ENCODE results near the gene TMEM17. TPM values are rescaled to one million over a fixed set of nuclear protein-coding genes. Genes with fewer than 3 reads are reported as not detected.

The TMEM17 gene
- total RNA-seq, 1 donor from 2014 or later = 0.91 TPM

GRCh38 chr2:62489702-62490101, 16.3 kb downstream of the TMEM17 start:
- no peaks in the 10 kb centered on the region for H3K4me1 Mint-ChIP-seq (ENCODE audit: low read depth, unreplicated experiment)
- DNase-seq = no peak
- no peak overlapping the region for H3K27ac Mint-ChIP-seq (ENCODE audit: unreplicated experiment)
- H3K27me3 Mint-ChIP-seq (ENCODE audit: unreplicated experiment) = no peaks in the 10 kb centered on the region
- H3K4me3 Mint-ChIP-seq (ENCODE audit: unreplicated experiment) = no peak overlapping the region
- no peaks in the 10 kb centered on the region for H3K36me3 Mint-ChIP-seq (ENCODE audit: unreplicated experiment)
- no peaks in the 10 kb centered on the region for H3K9me3 Mint-ChIP-seq (ENCODE audit: unreplicated experiment)
- TF ChIP-seq CTCF (IDR thresholded peaks at IDR 0.05; ENCODE audit: partially characterized antibody, unreplicated experiment) = no peak

- H3K4me3 Mint-ChIP-seq (ENCODE audit: unreplicated experiment) = no peak overlapping the region
- DNase-seq = no peak
- H3K27me3 Mint-ChIP-seq (ENCODE audit: unreplicated experiment) = no peaks in the 10 kb centered on the region
- no peaks in the 10 kb centered on the region for H3K36me3 Mint-ChIP-seq (ENCODE audit: unreplicated experiment)
- no peaks in the 10 kb centered on the region for H3K9me3 Mint-ChIP-seq (ENCODE audit: unreplicated experiment)
- no peak for TF ChIP-seq CTCF (IDR thresholded peaks at IDR 0.05; ENCODE audit: partially characterized antibody, unreplicated experiment)
- no peaks in the 10 kb centered on the region for H3K4me1 Mint-ChIP-seq (ENCODE audit: low read depth, unreplicated experiment)
- no peak overlapping the region for H3K27ac Mint-ChIP-seq (ENCODE audit: unreplicated experiment)
These were observed 16.8 kb downstream of the TMEM17 start for GRCh38 chr2:62489162-62489561.

GRCh38 chr2:62486439-62486765, 19.6 kb downstream of the TMEM17 start:
- Mint-ChIP-seq H3K4me1 (ENCODE audit: low read depth, unreplicated experiment) (no peaks in the 10 kb centered on the region), H3K27me3 (ENCODE audit: unreplicated experiment) (no peaks in the 10 kb centered on the region), H3K9me3 (ENCODE audit: unreplicated experiment) (peaks cover 1% of the 10 kb centered on the region), H3K27ac (ENCODE audit: unreplicated experiment) (no peak overlapping the region), H3K4me3 (ENCODE audit: unreplicated experiment) (no peak overlapping the region), H3K36me3 (ENCODE audit: unreplicated experiment) (no peaks in the 10 kb centered on the region)
- TF ChIP-seq CTCF (IDR thresholded peaks at IDR 0.05; ENCODE audit: partially characterized antibody, unreplicated experiment) = no peak
- DNase-seq = no peak

GRCh38 chr2:62485761-62486438, 20.1 kb downstream of the TMEM17 start:
- H3K9me3 Mint-ChIP-seq (ENCODE audit: unreplicated experiment) = peaks cover 1% of the 10 kb centered on the region
- no peak for DNase-seq
- TF ChIP-seq CTCF (IDR thresholded peaks at IDR 0.05; ENCODE audit: partially characterized antibody, unreplicated experiment) = no peak
- no peaks in the 10 kb centered on the region for H3K27me3 Mint-ChIP-seq (ENCODE audit: unreplicated experiment)
- no peak overlapping the region for H3K4me3 Mint-ChIP-seq (ENCODE audit: unreplicated experiment)
- no peak overlapping the region for H3K27ac Mint-ChIP-seq (ENCODE audit: unreplicated experiment)
- no peaks in the 10 kb centered on the region for H3K36me3 Mint-ChIP-seq (ENCODE audit: unreplicated experiment)
- no peaks in the 10 kb centered on the region for H3K4me1 Mint-ChIP-seq (ENCODE audit: low read depth, unreplicated experiment)

GRCh38 chr2:62482558-62483352, 23.2 kb downstream of the TMEM17 start:
- peaks cover 1% of the 10 kb centered on the region for H3K9me3 Mint-ChIP-seq (ENCODE audit: unreplicated experiment)
- H3K27me3 Mint-ChIP-seq (ENCODE audit: unreplicated experiment) = no peaks in the 10 kb centered on the region
- no peak for DNase-seq
- no peaks in the 10 kb centered on the region for H3K4me1 Mint-ChIP-seq (ENCODE audit: low read depth, unreplicated experiment)
- H3K36me3 Mint-ChIP-seq (ENCODE audit: unreplicated experiment) = no peaks in the 10 kb centered on the region
- H3K27ac Mint-ChIP-seq (ENCODE audit: unreplicated experiment) = no peak overlapping the region
- TF ChIP-seq CTCF (IDR thresholded peaks at IDR 0.05; ENCODE audit: partially characterized antibody, unreplicated experiment) = no peak
- H3K4me3 Mint-ChIP-seq (ENCODE audit: unreplicated experiment) = no peak overlapping the region
